GM12891 (cell line): ENCODE results near the gene PPIE.

Source experiments
- PAX5 ChIP-seq: IDR thresholded peaks from 2 replicates; pipeline ENCODE4 v1.6.1; 2011; ENCODE audit warnings: low read length, moderate library complexity, mild to moderate bottlenecking; ENCODE audit not compliant: insufficient read depth, severe bottlenecking
- POLR2A ChIP-seq: IDR thresholded peaks from 2 replicates; pipeline ENCODE4 v1.6.1; 2011; ENCODE audit warnings: low read depth, low read length, control low read depth
- POLR2AphosphoS5 ChIP-seq: IDR thresholded peaks from 2 replicates; pipeline ENCODE4 v1.6.1; 2011; ENCODE audit warnings: low read depth, low read length, control low read depth
- POU2F2 ChIP-seq: IDR thresholded peaks from 2 replicates; pipeline ENCODE4 v1.6.1; 2011; ENCODE audit warnings: low read depth, mild to moderate bottlenecking, control low read depth, low read length, moderate library complexity
- TAF1 ChIP-seq: IDR thresholded peaks from 2 replicates; pipeline ENCODE4 v1.6.1; 2011; ENCODE audit warnings: low read depth, low read length, control low read depth

- TF ChIP-seq POLR2AphosphoS5, result no peak
- TF ChIP-seq POU2F2, result no peak
- TF ChIP-seq POLR2A, result no peak
- TF ChIP-seq PAX5, result no peak
- TF ChIP-seq TAF1, result no peak
Measured at GRCh38 chr1:39779137-39779536, 40.5 kb downstream of the PPIE start.
